ENCODE data around the gene MED16. TPM values are rescaled to one million over a fixed set of nuclear protein-coding genes. Genes with fewer than 3 reads are reported as not detected.

MED16 gene
- total RNA-seq, 1 experiment from 2014 or later, result 66.9 TPM

DNA sequence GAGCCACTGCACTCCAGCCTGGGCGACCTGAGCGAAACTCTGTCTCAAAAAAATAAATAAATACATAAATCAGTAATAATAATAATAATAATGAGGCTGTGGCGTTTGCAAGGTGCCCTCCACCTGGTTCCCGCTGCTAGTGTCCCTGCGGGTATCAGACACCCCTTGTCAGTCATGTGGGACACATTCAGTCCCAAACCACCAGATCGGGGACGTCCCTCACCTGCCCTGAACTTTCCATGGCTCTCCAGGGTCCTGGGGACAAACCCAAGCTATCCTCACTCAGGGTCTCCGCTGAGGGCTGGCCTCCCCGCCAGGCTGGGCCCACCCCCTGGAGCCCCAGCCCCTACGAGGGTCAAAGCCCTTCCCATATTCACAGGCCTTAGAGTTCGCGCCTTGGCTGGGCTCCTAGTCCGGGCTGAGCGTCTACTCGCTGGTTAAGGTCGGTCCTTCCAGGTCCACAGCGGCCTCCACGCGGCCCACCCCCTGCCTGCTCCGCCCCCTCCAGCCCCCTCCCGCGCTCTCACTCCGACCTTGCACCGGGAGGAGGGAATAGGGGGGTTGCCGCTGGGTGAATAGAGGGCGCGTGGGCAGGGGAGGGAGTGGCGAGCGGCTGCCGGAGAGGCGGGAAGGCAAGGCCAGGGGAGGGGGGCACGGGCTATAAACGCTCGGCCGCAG lies 23.8 kb upstream of the MED16 start (continued):
- no peak for TF ChIP-seq ATF6 (CRISPR knock-in tag; IDR thresholded peaks at IDR 0.05)
- TF ChIP-seq PREB (CRISPR knock-in tag; IDR thresholded peaks at IDR 0.05; ENCODE audit: borderline replicate concordance), result no peak

DNA sequence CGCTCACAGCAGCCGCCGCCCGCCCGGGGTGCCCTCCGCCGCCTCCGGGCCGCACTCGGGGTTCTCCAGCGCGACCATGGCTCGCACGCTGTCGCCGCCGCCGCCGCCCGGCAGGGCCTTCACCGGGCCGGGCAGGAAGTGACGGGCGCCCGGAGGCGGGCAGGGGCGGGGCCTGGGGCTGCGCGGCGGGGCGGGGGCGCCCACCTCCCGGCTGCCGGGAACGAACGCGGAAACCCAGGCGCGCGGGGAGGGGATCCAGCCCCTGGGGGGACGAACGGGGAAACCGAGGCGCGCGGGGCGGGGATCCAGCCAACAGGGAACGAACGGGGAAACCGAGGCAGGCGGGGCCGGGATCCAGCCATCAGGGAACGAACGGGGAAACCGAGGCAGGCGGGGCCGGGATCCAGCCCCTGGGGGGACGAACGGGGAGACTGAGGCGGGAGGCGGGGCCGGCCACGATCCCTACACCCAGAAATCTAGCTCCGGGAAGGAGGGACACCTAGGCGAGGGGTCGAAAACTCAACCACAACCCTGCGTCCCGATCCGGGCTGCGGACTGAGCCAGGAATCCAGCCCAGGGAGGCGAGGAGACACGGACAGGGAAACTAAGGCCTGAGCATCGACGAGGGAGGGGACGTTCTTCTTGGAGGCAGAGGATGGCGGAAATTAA lies 20.2 kb upstream of the MED16 start, which contains the start of gene R3HDM4:
TSS of gene R3HDM4 (minus strand) at position 140 of the 669 bp plus-strand sequence. CDS start at position 78, 62 bp downstream.
- Mint-ChIP-seq H3K4me1 (no peaks in the 10 kb centered on the region), H3K27ac (no peak within 1 kb of the TSS), H3K9me3 (no peaks in the 10 kb centered on the region), H3K27me3 (ENCODE audit: low read depth) (peaks cover 35% of the 10 kb centered on the region), H3K4me3 (peak within 1 kb of the TSS; percentile 70), H3K36me3 (peaks cover 3% of the 10 kb centered on the region; the same call in 1 of the 2 replicates)
- CTCF ChIA-PET, result no interaction called here
- TF ChIP-seq ZNF263 (CRISPR knock-in tag; IDR thresholded peaks at IDR 0.05; ENCODE audit: low read depth) (no peak), ZNF423 (CRISPR knock-in tag; IDR thresholded peaks at IDR 0.05) (no peak), FOXP1 (CRISPR knock-in tag; IDR thresholded peaks at IDR 0.05; ENCODE audit: borderline replicate concordance) (no peak), PRRX2 (CRISPR knock-in tag; IDR thresholded peaks at IDR 0.05) (no peak), NFYB (CRISPR knock-in tag; conservative IDR thresholded peaks at IDR 0.05; ENCODE audit: low read depth) (no peak), IRF1 (CRISPR knock-in tag; IDR thresholded peaks at IDR 0.05) (no peak), ZNF532 (CRISPR knock-in tag; IDR thresholded peaks at IDR 0.05; ENCODE audit: borderline replicate concordance) (no peak), RORB (CRISPR knock-in tag; IDR thresholded peaks at IDR 0.05) (no peak), TEAD4 (CRISPR knock-in tag; IDR thresholded peaks at IDR 0.05) (no peak), SP1 (CRISPR knock-in tag; conservative IDR thresholded peaks at IDR 0.05) (peak; percentile 82), OVOL2 (CRISPR knock-in tag; IDR thresholded peaks at IDR 0.05; ENCODE audit: borderline replicate concordance) (no peak), E2F4 (CRISPR knock-in tag; IDR thresholded peaks at IDR 0.05; ENCODE audit: borderline replicate concordance, low read depth) (no peak)
- TF ChIP-seq, protein P1, sequence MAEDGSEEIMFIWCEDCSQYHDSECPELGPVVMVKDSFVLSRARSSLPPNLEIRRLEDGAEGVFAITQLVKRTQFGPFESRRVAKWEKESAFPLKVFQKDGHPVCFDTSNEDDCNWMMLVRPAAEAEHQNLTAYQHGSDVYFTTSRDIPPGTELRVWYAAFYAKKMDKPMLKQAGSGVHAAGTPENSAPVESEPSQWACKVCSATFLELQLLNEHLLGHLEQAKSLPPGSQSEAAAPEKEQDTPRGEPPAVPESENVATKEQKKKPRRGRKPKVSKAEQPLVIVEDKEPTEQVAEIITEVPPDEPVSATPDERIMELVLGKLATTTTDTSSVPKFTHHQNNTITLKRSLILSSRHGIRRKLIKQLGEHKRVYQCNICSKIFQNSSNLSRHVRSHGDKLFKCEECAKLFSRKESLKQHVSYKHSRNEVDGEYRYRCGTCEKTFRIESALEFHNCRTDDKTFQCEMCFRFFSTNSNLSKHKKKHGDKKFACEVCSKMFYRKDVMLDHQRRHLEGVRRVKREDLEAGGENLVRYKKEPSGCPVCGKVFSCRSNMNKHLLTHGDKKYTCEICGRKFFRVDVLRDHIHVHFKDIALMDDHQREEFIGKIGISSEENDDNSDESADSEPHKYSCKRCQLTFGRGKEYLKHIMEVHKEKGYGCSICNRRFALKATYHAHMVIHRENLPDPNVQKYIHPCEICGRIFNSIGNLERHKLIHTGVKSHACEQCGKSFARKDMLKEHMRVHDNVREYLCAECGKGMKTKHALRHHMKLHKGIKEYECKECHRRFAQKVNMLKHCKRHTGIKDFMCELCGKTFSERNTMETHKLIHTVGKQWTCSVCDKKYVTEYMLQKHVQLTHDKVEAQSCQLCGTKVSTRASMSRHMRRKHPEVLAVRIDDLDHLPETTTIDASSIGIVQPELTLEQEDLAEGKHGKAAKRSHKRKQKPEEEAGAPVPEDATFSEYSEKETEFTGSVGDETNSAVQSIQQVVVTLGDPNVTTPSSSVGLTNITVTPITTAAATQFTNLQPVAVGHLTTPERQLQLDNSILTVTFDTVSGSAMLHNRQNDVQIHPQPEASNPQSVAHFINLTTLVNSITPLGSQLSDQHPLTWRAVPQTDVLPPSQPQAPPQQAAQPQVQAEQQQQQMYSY (CRISPR knock-in tag; IDR thresholded peaks at IDR 0.05), result peak; percentile 83
- TF ChIP-seq, protein P2, sequence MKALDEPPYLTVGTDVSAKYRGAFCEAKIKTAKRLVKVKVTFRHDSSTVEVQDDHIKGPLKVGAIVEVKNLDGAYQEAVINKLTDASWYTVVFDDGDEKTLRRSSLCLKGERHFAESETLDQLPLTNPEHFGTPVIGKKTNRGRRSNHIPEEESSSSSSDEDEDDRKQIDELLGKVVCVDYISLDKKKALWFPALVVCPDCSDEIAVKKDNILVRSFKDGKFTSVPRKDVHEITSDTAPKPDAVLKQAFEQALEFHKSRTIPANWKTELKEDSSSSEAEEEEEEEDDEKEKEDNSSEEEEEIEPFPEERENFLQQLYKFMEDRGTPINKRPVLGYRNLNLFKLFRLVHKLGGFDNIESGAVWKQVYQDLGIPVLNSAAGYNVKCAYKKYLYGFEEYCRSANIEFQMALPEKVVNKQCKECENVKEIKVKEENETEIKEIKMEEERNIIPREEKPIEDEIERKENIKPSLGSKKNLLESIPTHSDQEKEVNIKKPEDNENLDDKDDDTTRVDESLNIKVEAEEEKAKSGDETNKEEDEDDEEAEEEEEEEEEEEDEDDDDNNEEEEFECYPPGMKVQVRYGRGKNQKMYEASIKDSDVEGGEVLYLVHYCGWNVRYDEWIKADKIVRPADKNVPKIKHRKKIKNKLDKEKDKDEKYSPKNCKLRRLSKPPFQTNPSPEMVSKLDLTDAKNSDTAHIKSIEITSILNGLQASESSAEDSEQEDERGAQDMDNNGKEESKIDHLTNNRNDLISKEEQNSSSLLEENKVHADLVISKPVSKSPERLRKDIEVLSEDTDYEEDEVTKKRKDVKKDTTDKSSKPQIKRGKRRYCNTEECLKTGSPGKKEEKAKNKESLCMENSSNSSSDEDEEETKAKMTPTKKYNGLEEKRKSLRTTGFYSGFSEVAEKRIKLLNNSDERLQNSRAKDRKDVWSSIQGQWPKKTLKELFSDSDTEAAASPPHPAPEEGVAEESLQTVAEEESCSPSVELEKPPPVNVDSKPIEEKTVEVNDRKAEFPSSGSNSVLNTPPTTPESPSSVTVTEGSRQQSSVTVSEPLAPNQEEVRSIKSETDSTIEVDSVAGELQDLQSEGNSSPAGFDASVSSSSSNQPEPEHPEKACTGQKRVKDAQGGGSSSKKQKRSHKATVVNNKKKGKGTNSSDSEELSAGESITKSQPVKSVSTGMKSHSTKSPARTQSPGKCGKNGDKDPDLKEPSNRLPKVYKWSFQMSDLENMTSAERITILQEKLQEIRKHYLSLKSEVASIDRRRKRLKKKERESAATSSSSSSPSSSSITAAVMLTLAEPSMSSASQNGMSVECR (CRISPR knock-in tag; IDR thresholded peaks at IDR 0.05; ENCODE audit: borderline replicate concordance), result no peak
- POLR2A ChIA-PET, result no interaction called here
- DNase-seq (ENCODE audit: low spot score) (peak; percentile 64), ATAC-seq (peak; percentile 43)

Data from WTC11 (cell line).